ENCODE data around the gene ZNF552.
"Not testable (repeated sequence)": the region's sequence is repeated elsewhere in the genome, so short reads cannot be mapped to it uniquely, and the experiment has no call there.

ZNF552 gene

GRCh38 chr19:57814505-57815246, at the start of gene ZNF552:
Gene ZNF552 (minus strand): TSS chr19:57814913. CDS start chr19:57814743, 170 bp downstream.
- peak; percentile 66 for DNase-seq (ENCODE audit: low read depth)

GRCh38 chr19:57862351-57862750, 47.6 kb upstream of the ZNF552 start:
- not testable (repeated sequence) for DNase-seq (ENCODE audit: low read depth)

GRCh38 chr19:57854117-57854516, 39.4 kb upstream of the ZNF552 start:
- DNase-seq (ENCODE audit: low read depth), result not testable (repeated sequence)

GRCh38 chr19:57851812-57852603, 37.3 kb upstream of the ZNF552 start:
- not testable (repeated sequence) for DNase-seq (ENCODE audit: low read depth)

GRCh38 chr19:57850553-57851017, 35.9 kb upstream of the ZNF552 start:
- DNase-seq (ENCODE audit: low read depth), result no peak

GRCh38 chr19:57849666-57850473, 35.2 kb upstream of the ZNF552 start, which contains the start of gene ZNF587:
Gene ZNF587 (plus strand): TSS chr19:57849859. CDS start chr19:57850039, 180 bp downstream.
- DNase-seq (ENCODE audit: low read depth), result peak; percentile 65

- not testable (repeated sequence) for DNase-seq (ENCODE audit: low read depth)
Observed at GRCh38 chr19:57849162-57849665, 34.5 kb upstream of the ZNF552 start.

- DNase-seq (ENCODE audit: low read depth), result not testable (repeated sequence)
Observed at GRCh38 chr19:57847164-57847563, 32.5 kb upstream of the ZNF552 start.

- no peak for DNase-seq (ENCODE audit: low read depth)
Observed at GRCh38 chr19:57841122-57841763, 26.5 kb upstream of the ZNF552 start.

GRCh38 chr19:57838622-57839191, 24.0 kb upstream of the ZNF552 start:
- DNase-seq (ENCODE audit: low read depth), result not testable (repeated sequence)

GRCh38 chr19:57836991-57837390, 22.3 kb upstream of the ZNF552 start:
- not testable (repeated sequence) for DNase-seq (ENCODE audit: low read depth)

- no peak for DNase-seq (ENCODE audit: low read depth)
Observed at GRCh38 chr19:57830071-57830602, 15.4 kb upstream of the ZNF552 start, which contains the start of gene ZNF587B. Gene ZNF587B (plus strand): TSS chr19:57830299. CDS start chr19:57830529, 230 bp downstream.

- DNase-seq (ENCODE audit: low read depth), result no peak
Observed at GRCh38 chr19:57829316-57829715, 14.6 kb upstream of the ZNF552 start.

- no peak for DNase-seq (ENCODE audit: low read depth)
Observed at GRCh38 chr19:57825511-57825910, 10.8 kb upstream of the ZNF552 start.

GRCh38 chr19:57823608-57824007, 8.9 kb upstream of the ZNF552 start:
- DNase-seq (ENCODE audit: low read depth), result not testable (repeated sequence)

GRCh38 chr19:57823155-57823554, 8.4 kb upstream of the ZNF552 start:
- not testable (repeated sequence) for DNase-seq (ENCODE audit: low read depth)

GRCh38 chr19:57821501-57821900, 6.8 kb upstream of the ZNF552 start:
- not testable (repeated sequence) for DNase-seq (ENCODE audit: low read depth)

- not testable (repeated sequence) for DNase-seq (ENCODE audit: low read depth)
Observed at GRCh38 chr19:57821095-57821494, 6.4 kb upstream of the ZNF552 start.

GRCh38 chr19:57820599-57820998, 5.9 kb upstream of the ZNF552 start:
- DNase-seq (ENCODE audit: low read depth), result no peak

- peak; percentile 93 for DNase-seq (ENCODE audit: low read depth)
Observed at GRCh38 chr19:57819475-57820148, 4.9 kb upstream of the ZNF552 start.
